ENCODE results near the gene NEURL1B.
"Not testable (repeated sequence)": the region's sequence is repeated elsewhere in the genome, so short reads cannot be mapped to it uniquely, and the experiment has no call there.

NEURL1B gene

DNA sequence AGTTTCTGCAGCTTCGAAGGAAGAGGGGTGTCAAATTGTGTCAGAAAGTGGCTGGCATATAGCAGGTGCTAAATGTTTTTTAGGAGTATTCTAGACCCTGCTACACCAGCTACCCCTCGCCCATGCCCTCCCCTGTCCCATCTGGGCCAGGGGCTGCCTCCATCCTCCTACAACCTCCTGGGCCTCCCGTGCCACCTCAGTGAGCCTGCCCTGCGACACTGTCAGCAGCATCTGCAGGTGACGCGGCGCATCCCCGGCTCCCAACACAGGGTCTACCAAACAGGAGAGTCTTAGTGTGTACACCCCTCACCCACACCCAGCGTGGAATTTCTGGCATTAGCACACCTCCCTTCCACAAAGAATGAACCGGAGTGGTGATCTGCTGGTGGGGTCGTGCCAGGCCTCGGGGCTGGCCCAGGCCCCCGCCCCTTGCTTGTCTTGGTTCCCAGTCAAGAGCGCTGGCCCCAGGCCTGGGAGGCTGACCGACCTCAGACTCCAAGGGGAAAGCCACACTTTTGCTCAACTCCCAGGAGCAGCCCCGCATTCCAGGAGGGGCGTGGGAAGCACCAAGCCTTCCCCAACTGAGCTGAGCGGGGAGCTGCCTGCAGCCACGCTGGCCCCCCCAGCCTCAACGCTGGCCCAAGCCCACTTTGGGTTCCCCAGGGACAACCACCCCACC lies 55.2 kb downstream of the NEURL1B start:
- no peak for DNase-seq (ENCODE audit: low spot score)

DNA sequence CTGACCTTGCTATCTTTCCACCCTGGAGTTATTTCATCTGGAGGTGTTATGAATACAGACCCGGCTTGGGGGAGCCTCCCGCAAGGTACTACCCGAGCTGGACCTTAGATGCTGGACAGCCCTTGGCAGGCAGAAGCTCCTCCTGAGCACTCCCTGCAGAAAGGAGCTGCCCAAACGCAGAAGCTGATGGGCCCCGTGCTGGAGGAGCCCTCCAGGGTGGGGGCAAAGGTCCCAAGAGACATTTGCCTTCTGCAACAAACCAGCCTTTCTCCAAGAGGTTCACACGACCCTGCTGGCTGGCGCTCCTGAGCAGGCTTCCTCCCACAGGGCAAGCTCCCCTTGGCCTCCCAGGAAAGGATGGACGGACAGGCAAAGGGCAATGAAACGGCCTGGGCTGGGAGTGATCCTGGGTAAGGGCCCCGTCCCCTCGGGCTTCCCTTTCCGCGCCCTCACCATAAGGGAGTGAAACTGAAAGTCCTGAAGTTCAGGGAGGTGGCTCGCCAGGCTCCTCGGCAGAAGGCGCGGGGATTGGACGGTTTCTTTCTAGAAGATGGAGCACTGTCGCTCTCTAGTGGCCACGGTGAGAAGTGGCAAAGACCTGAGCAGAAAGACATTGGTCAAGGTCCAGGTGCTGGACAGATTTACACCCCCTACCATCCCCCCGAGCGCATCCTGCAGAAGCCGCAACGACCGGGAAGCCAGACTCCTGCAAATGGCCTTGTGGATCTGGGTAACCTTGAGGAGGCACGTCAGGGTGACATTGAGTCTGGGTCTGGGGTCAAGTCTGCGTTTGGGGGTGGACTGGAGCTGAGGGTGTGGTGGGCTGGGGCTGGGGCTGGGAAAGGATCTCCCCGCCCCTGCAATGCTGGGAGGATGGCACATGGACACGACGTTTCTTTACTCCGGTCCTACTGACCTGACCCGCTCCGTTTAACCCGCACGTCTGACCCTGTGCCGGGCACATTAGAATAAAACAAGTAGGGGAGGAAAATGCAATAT lies 56.4 kb downstream of the NEURL1B start:
- DNase-seq (ENCODE audit: low spot score), result peak; percentile 86

DNA sequence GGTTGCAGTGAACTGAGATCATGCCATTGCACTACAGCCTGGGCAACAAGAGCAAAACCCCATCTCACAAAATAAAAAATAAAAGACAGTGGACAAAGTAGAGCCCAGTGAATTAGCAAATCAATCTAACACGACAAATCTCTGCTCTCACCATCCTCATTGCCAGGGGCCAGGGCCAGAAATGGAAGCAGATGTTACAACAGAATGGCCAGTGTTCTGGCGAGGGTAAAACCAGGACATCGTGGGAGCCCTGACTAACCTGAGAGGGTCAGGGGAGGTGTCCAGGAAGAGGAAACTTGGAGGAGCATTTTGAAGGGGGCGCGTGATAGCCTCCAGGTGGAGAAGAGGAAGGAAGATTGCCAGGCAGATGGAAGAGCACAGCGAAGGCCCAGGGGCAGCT lies 58.4 kb downstream of the NEURL1B start:
- no peak for DNase-seq (ENCODE audit: low spot score)

DNA sequence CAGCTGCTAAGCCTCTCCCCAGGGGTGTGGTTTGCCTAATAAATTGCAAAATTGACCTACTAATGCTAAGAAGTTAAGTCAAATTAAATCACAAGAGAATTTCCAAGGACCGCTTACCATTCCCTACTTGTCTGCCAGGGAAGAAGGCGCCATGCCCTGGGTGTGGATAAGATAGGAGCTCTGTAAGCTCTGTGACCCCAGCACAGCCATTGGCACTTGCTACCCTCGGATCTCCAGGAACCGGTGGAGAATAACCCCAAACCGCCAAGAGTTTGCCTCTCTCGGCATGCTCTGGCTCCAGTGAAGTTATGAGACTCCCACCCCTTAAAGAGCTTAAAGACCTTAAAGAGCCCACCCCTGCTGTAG lies 58.9 kb downstream of the NEURL1B start:
- DNase-seq (ENCODE audit: low spot score), result no peak

DNA sequence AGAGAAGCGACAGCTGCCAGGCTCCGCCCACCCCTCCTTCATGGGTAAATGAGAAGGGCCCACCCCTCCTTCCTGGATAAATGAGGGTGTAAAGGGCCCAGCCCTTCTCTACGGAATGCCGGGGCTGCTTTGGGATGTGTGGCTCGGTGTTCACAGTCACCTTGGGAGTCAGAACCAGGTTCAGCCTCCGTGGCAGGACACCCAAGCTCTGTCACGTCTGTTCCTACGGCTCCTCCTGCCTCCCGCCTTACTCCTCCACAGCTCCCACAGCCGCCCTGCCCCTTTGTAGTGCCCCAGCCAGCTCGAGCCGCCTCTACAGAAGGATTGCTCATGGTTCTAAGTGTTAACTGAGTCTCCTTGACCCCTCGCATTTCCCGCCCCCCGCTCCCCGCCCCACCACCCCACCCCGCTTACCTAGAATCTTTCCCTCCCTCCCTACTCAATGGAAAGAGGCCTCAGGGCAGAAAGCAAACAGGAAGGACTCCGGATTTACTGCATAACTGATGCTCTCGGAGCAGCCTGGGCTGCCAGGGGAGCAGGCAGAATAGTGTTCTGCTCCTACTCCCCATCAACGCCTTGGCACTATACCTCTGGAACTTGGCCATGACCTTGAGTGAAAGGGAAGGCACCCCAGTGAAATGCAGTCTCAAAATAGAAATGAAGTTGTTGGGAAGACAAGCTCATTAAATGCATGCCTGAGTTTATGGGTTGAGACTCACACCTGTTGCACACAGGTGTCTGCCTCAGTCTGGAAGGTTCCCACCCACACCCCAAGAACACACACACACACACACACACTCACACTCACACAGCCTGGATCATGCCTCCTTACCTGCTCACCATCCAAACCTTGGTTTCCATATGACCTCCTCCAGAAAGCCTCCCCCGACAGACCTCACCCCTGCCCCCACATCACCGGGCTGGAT lies 59.6 kb downstream of the NEURL1B start:
- no peak for DNase-seq (ENCODE audit: low spot score)

DNA sequence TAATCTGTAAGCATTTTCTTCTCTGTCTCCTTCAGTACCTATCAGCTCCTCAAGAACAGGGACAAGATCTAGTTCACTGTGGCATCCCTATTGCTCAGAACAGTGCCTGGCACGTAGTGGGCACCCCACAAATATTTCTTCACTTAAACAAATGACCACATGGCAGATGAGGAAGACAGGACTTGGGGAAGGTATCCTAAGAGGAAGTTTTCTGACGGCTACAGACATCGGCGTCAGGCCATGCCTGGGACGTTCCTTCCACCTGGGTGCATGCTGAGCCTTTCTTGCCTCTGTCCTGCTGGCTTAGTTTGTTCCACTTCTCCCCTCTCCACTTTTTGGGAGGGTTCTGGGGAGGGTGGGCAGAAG lies 60.2 kb downstream of the NEURL1B start:
- no peak for DNase-seq (ENCODE audit: low spot score)

DNA sequence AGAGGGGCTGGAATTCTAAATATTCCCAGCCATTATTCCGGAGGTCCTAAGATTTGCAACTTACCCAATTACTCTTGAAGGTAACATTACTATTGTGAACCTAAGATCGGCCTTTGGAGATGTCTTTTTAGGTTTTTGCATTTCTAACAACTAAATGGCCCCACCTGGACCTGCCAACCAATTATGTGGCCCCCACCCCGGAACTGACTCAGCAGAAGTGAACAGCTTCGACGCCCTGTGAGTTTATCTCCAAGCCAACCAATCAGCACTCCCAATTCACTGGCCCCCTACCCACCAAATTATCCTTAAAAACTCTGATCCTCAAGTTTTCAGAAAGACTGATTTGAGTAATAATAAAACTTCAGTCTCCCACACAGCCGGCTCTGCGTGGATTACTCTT lies 62.9 kb downstream of the NEURL1B start:
- no peak for DNase-seq (ENCODE audit: low spot score)

DNA sequence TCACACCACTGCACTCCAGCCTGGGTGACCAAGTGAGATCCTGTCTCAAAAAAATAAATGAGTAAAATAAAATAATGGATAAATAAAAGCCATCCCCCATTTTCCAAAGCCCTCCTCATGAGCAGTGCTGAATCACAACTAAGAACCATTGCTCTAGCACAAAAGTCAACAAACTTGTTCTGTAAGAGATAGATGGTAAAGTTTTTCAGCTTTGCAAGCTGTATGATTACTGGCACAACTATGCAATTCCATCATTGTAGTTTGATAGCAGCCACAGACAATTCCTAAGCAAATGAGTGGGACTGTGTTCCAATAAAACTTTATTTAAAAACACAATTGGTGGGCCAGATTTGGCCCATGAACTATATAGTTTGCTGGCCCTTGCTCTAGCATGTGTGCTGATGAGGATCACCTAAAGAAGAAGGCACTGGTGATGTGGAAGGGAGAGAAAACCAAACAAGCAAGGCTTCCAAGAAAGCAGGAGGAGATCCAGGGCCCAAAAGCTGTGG lies 64.6 kb downstream of the NEURL1B start:
- DNase-seq (ENCODE audit: low spot score), result no peak

DNA sequence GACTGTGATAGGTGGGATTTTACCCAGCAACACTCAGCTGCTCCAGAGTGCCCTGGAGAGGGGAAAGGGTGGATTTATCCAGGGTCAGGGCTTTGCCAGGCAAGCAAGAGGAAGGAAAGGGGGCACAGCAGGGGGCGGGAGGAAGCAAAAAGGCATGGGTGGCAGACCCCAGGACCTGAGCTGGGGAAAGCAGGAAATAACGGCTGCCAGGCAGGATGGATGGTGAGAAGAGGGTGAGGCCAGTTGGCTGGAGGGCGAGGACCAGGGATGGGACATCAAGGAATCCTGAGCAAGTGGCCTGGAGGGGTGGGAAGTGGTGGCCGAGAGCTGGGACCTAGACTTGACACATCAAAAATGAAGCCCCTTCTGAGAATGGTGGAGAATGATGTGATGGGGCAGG lies 65.7 kb downstream of the NEURL1B start:
- DNase-seq (ENCODE audit: low spot score), result no peak

DNA sequence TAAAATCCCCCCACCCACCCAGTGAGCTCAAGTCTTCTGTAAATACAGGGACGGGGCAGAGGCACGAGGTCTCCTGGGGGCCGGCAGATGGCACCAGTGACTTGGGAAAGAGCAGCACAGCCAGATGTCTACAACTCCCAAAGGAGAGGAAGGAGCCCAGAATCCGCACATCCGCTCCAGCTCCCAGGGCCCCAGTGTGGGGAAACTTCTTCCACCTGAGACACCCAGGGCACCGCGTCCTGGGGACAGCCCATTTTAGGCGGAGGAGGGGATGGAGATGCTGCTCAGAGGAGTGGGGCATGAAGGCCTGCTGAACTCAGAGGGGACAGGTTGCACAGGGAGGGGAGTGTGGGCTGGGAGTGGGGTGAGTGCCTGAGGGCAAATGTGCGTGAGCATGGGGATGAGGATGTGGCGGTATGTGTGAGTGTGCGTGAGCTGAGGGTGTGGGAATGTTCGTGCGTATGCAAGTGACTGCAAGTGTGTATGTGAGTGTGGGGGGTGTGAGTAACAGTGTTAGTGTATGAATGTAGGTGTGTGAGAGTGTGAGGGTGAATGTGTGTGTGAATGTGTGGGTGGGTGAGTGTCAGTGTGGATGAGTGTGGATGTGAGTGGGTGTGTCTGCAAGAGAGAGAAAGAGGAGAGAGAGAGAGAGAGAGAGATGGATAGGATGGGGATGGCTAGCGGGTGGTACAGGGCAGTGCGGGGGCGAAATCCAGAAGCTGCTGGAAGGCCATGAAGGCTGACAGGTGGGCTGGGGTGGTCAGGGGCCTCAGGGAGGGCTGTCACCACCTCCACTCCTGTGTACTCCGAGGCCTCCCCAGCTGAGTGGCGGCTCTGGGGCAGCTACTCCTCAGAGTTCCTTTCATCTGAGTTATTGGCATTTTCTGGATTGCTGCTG lies 66.5 kb downstream of the NEURL1B start:
- peak; percentile 66 for DNase-seq (ENCODE audit: low spot score)

DNA sequence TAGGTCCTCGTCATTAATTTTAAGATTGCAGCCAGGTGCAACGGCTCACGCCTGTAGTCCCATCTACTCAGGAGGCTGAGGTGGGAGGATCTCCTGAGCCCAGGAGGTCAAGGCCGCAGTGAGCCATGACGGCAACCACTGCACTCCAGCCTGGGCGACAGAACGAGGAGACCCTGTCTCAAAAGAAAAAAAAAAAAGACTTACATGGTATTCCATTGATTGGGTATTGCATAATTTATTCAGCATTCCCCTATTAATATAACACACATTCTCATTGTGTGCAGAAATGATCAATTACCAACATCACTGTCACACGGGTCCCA lies 67.1 kb downstream of the NEURL1B start:
- no peak for DNase-seq (ENCODE audit: low spot score)

DNA sequence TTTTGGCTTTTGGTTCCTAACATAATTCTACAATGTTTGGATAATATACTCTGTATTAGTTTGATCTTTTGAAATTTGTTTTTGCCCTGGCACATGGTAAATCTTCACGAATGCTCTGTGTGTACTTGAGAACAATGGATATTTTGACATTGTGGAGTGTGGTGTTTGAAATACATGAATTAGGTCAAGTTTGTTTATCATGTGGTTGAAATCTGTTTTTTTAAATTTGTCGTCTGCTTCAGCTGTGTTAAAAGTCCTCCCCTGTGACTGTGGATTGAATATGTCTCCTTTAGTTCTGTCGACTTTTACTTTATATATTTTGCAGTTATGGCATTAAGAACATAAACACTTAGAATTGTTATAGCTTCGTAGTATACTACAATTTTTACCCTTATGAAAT lies 69.6 kb downstream of the NEURL1B start:
- DNase-seq (ENCODE audit: low spot score), result no peak

DNA sequence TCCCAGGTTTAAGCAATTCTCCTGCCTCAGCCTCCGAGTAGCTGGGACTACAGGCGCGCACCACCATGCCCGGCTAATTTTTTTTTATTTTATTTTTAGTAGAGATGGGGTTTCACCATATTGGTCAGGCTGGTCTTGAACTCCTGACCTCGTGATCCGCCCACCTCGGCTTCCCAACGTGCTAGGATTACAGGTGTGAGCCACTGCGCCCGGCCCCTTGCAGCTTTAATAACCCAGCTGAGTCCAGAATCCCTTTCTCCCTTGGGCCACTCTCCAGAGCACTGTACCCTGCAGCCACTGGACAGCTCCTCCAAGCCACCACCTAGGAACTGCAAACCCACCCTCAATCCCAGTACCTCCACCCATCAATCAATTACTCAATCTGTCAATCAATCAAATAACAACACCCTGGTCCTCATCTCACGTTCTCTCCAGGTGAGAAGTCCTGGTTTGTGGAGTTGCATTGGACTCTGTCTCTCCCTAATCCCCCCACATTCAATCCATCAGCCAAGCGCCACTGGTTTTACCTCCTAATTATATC lies 70.3 kb downstream of the NEURL1B start:
- not testable (repeated sequence) for DNase-seq (ENCODE audit: low spot score)

DNA sequence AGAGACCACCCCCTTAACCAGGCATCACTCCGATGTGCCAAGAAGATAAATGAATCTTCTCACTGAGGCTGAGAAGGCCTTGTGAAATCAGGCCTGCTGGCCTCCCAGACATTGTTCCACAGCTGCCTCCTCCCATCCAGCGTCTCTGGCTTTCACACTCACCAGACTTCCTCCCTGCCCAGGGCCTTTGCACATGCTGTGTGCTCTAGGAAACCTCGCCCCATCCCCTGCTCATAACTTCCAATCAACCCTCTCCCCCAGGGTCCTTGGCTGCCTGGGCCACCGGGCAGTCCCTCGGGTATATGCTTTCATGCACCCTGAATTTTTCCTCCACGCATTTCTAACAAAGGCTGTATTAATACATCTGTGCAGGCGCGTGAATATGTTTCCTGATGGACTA lies 71.5 kb downstream of the NEURL1B start:
- DNase-seq (ENCODE audit: low spot score), result no peak

DNA sequence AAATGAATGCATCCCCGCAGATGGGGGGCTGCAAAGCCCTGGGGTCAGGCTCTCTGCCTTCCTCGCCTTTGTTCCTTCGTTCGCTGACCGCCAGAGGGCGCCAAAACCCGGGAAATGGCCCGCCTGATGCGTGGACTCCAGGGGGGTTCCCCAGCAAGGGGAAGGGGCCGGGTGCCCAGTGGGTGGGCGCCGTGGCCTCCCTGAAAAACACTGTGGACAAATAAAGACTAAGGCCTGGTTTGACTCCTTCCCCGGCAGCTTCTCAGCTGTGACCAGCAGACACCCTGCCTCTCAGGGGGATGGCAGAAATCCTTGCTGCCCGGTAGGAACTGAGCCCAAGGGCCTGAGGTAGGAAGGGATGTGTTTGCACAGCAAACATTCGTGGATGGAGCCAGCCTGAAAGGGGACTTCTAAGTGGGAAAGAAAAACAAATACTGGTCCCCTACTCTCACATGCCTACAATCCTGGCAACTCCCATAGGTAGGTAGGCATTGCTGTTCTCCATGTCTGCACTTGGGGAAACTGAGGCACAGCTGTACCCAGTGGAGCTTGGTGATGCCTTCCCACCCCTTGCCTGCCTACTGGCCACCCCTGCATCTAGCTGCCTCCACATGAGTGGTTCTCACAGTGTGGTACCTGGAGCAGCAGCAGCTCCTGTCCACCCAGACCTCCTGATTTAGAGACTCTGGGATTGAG lies 72.2 kb downstream of the NEURL1B start:
- DNase-seq (ENCODE audit: low spot score), result peak; percentile 73

DNA sequence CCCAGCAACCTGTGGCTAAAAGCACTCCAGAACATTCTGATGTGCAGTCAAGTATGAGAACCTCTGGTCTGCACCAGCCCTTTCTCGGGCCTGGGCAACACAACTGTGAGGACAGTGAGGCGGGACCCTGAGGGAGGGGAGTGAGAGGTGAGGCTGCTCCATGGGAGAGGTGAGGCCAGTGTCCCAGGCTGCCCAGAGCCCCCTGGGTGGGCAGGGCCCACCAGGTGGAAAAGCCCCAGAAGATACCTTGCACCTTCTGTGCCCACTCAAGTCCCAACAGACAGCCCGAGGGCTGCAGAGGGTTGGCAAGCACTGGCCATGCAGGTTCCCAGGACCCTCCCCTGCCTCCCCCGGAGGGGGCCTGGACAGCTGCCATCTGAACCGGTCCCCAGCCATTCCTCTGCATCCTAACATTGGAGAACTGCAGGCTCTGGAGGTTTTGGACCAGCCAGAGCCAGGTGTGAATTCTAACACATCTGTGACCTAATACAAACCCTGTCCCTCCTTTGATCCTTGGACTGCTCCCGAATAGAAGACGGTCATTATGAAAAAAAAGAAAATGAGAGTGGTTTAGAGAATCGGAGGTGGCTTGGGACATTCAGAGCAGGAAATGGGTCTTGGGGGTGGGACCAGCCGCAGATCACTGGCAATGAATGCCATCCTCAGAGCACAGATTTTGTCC lies 72.9 kb downstream of the NEURL1B start:
- no peak for DNase-seq (ENCODE audit: low spot score)

DNA sequence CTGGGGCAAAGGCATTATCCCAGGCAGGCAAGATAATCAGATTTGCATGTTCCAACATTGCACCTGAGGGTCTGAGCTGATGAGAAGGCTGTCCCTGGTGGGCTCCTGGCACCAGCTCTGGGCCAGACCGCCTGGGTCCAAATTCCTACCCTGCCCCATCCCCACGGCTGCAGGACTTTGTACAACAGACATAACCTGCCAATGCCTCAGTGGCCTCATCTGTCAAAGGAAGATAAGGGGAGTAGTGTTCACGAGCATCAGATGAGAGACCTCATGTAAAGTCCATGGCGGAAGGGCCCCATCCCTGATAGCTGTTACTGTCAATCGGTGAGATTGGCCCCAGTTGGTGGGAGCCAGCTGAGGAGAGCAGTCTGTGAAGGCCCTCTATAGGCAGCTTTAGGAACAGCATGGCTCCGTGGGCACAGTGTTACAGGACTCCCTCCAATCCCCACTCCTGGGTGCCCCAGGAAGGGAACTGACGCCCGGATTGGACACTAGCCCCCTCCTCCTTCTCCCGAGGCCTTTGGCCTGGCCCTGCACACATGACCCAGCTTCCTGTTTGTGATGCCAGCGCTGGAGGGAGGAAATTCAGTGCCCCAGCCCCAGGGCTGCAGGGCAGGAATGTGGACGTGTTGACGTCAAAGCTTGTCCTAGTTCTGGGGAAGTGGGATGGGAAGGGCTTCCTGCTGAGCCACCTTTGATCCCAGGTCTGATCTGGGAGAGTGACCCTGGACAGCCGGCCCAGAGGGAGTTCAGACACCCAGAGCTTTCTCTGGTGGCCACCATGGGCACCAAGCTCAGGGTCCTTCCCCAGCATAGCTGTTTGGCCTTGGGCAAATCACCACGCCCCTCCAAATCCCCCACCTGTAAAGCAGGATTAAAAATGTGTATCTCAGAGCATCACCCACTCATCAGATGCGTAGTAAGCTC lies 73.7 kb downstream of the NEURL1B start:
- DNase-seq (ENCODE audit: low spot score), result peak; percentile 83

DNA sequence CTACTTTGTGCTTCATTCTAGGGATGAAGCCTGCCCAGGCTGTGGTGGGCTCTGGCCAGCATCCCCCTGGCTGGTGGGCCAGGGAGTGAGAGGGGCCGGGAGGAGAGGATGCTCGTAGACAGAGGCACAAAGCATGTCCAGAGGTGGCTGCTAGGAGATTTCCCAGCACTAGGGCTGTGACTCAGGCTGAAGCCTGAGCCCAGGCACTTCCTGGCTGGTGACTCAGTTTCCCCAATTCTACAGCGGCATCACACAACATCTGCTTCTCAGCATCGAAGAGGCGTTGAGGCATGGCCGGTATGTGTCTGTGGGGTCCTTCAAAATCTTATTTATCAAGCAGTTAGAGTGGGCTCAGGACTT lies 74.3 kb downstream of the NEURL1B start:
- no peak for DNase-seq (ENCODE audit: low spot score)

Data from HuH-7 (cell line).